Ishikawa (cell line): ENCODE results near the gene ZNF680.

Experiments used
- EP300 ChIP-seq: IDR thresholded peaks from 2 replicates; pipeline ENCODE4 v1.6.1; 2012; ENCODE audit warnings: borderline replicate concordance
- FOXM1 ChIP-seq: IDR thresholded peaks from 2 replicates; pipeline ENCODE4 v1.6.1; 2012; ENCODE audit warnings: low read depth, borderline replicate concordance
- RAD21 ChIP-seq: IDR thresholded peaks from 2 replicates; pipeline ENCODE4 v1.6.1; 2012; ENCODE audit warnings: low read depth
- TAF1 ChIP-seq: IDR thresholded peaks from 2 replicates; pipeline ENCODE4 v1.6.1; 2012; ENCODE audit warnings: low read depth, mild to moderate bottlenecking
- TCF12 ChIP-seq: IDR thresholded peaks from 2 replicates; pipeline ENCODE4 v1.6.1; 2012; ENCODE audit warnings: low read depth
- YY1 ChIP-seq: IDR thresholded peaks from 2 replicates; pipeline ENCODE4 v1.6.1; 2012; ENCODE audit warnings: low read depth

GRCh38 chr7:64608116-64608910 is 45.4 kb upstream of the ZNF680 start:
- TF ChIP-seq EP300 (no peak), RAD21 (no peak), YY1 (no peak), TAF1 (no peak), TCF12 (no peak), FOXM1 (no peak)
